NCI-H345 (cell line): ENCODE data around the gene MCEMP1.

Source experiments
- DNase-seq: peaks from one replicate; lab custom pipeline; 2025; lab: John Stamatoyannopoulos, UW

Gene MCEMP1

GRCh38 chr19:7643629-7644549 lies 33.0 kb upstream of the MCEMP1 start:
- peak; percentile 28 for DNase-seq

DNA sequence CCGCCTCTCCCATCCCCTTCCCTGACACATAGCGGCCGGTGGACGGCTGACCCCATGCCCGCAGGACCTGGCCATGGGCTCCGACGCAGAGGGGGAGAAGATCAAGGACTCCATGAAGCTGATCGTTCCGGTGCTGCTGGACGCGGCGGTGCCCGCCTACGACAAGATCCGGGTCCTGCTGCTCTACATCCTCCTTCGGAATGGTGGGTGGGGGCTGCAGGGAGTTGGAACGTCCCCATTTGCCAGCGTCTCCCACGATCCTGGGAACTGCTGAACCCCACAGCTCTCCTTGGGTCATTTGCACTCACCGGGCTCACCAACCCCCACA lies 32.4 kb upstream of the MCEMP1 start:
- no peak for DNase-seq

- DNase-seq, result no peak
Measured at GRCh38 chr19:7645163-7645562, 31.7 kb upstream of the MCEMP1 start.

DNA sequence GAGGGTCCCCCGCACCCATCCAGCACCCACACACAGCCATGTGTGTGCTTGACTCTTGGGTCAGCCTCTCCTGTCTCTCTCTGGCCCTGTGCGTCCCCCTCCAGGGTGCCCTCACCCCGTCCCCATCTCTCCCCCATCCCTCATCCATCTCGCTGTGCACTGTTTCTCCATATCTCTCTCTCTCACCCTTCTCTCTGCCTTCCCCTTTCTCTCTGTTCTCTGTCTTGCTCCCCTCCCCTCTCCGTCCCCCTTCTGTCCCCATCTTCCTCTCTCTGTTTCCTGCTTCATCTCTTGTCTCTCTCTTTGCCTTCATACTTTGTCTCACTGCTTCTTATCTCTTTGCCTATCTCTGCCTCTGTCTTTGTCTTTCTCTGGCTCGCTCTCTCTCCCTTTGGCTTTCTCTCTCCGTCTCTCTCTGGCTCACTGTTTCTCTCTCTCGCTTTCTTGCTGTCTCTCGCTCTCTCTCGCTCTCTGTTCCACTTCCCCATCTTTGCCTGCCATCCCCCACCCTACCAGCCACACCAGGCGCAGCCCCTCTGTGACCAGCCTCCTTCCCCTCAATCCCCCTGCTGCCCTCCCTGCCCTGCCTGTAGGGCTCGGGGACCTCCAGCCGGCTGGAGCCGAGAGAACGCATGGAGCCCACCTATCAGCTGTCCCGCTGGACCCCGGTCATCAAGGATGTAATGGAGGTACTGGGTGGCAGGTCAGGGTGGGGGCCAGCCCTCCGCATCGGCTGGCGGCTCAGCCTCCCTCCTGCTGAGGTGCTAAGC lies 31.0 kb upstream of the MCEMP1 start:
- no peak for DNase-seq

DNA sequence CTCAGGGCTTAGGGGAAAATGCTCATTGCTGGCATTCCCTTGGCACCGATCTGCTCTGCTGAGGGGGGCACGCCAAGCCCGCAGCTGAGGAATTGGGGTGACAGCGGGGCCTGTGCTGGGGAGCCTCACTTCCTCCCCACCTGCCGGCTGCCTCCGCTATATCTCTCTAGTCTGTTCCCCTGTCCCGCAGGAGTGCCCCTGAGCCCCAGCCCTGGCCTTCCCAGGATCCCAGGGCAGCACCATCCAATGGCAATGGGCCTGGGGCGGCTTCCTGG lies 30.5 kb upstream of the MCEMP1 start:
- no peak for DNase-seq

GRCh38 chr19:7647156-7647555 lies 29.7 kb upstream of the MCEMP1 start:
- no peak for DNase-seq

GRCh38 chr19:7648265-7649014 lies 28.4 kb upstream of the MCEMP1 start:
- no peak for DNase-seq

- DNase-seq, result no peak
Measured at GRCh38 chr19:7650148-7650547, 26.7 kb upstream of the MCEMP1 start.

DNA sequence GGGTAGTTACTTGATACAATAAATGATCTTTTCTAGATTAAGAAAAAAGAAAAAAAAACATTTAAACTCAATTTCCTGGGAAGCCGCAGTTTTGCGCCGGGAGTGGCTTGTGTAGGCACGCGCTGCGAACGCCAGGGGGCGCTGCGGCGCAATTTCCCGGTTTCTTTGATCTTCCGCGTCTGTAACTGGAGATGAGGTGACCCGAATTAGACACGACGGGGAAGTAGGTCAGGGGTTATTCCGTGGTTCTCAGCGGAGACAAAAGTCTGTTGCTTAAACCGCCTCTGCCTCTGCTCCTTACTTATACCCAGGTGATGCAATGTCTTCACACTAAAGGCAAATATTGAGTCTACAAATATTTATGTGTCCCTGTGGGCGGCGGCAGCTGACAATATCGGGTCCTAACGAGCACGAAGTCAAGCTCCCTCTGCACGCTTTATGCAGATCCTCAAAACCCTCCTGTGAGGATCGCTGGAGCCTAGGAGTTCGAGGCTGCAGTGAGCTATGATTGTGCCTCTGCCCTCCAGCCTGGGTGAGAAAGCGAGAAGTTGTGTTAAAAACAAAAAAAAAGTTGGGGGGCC lies 24.7 kb upstream of the MCEMP1 start:
- peak; percentile 72 for DNase-seq

- no peak for DNase-seq
Measured at GRCh38 chr19:7654401-7654800, 22.5 kb upstream of the MCEMP1 start.

GRCh38 chr19:7655581-7655980 lies 21.3 kb upstream of the MCEMP1 start:
- DNase-seq, result no peak

DNA sequence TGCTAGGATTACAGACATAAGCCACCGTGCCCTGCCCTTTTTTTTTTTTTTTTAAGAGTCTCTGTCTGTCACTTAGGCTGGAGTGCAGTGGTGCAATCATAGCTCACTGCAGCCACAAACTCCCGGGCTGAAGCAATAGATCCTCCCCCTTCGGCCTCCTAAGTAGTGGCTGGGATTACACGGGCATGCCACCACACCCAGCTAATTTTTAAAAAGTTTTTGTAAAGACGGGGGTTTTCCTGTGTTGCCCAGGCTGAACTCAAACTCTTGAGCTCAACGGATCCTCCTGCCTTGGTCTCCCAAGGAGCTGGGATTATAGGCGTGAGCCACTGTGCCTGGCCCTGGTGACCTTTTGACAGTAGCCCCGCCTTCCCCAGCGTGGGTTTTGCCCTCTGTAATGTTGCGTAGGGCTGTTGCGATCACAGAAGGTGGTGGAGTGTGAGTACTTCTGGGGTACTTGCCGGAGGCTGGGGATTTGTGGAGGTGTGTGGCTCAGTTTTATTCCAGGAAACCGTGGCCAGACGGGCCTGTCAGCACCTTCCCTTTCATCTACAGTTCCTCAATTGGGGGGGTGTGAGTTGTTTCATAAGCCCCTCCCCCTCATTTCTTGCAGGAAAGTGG lies 19.6 kb upstream of the MCEMP1 start:
- DNase-seq, result no peak

DNA sequence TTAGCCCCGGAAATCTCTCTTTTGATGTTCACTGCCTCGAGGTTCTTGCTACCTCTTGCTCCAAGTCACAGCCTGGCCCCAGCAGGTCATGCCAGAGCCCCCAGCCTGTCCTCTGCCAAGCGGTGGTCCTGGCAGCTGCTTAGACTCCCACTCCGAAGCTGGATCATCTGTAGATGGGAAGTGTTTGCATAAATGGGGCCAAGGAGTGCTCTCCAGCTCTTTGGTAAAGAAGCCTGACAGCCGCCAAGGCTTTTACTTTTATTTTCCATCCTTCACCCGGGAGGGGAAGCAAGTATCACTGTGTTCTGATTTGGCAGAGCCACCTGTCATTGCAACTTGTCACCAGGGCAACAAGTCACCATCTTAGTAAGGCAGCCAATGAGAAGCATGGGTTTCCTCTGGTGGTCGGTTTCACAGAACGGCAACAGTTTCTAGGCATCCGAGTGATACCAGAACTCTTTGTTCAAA lies 18.6 kb upstream of the MCEMP1 start:
- DNase-seq, result no peak

DNA sequence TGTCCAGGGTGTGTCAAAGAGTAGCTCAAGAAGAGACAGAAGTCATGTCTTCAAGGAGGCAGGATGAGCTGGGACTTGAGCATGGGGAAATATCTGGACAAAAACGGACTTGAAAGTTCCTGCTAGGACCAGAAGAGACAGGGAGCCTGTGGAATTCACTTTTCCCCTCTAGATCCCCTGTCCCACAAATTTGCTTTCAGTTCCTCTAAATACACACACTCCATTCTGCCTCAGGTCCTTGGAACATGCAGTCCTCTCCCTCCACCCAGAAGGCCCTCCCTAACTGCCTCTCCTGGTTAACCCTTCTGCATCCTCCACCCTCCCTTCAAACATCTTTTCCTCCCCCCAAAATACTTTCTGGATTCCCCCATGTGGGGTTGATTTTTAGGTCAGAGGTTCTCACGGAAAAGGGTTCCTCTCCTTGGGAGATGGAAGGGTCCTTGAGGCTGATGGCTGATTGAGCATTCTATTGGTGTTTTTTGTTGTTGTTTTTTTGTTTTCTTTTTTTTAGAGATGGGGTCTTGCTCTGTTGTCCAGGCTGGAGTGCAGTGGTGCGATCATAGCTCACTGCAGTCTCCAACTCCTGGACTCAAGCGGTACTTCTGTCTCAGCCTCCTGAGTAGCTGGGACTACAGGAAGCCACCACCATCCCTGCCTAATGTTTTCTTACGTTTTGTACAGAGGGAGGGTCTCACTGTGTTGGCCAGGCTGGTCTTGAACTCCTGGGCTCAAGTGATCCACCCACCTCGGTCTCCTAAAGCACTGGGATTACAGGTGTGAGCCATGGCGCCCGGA lies 14.9 kb upstream of the MCEMP1 start:
- DNase-seq, result no peak

GRCh38 chr19:7662657-7663056 lies 14.2 kb upstream of the MCEMP1 start:
- no peak for DNase-seq

- no peak for DNase-seq
Measured at GRCh38 chr19:7663706-7664105, 13.2 kb upstream of the MCEMP1 start.

DNA sequence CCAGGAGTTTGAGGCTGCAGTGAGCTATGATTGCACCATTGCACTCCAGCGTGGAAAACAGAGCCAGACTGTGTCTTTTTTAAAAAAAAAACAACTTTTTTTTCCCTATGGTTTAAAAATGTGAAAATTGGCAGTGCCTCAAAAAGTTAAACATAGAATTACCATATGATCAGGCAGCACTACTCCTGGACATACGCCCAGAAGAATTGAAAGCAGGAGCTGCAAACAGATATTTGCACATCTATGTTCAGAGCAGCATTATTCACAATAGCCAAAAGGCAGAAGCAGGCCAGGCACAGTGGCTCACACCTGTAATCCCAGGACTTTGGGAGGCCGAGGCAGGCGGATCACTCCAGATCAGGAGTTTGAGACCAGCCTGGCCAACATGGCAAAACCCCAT lies 11.8 kb upstream of the MCEMP1 start:
- DNase-seq, result no peak

GRCh38 chr19:7668842-7669241 lies 8.0 kb upstream of the MCEMP1 start, which contains the start of gene RETN:
Gene RETN, plus strand, starts transcription at chr19:7669049. Its CDS starts 278 bp downstream, at chr19:7669327.
- DNase-seq, result no peak

DNA sequence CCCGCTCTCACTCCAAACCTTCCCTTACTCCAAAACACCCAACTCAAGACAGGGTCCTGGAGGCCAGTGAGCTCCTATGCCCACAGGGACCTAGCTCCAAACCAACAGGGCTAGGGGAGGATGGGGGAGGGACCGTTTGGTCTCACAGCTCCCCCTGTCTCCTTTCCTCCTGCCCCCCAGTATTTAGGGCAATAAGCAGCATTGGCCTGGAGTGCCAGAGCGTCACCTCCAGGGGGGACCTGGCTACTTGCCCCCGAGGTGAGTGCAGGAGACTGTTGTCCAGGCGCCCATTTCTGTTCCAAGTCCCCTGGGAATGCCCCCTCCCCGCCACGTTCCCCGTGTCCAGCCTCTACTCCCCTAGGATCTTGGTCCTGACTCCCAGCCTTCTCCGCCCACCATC lies 7.2 kb upstream of the MCEMP1 start:
- DNase-seq, result no peak

- DNase-seq, result no peak
Measured at GRCh38 chr19:7670150-7670783, 6.6 kb upstream of the MCEMP1 start.

GRCh38 chr19:7670790-7671189 lies 6.1 kb upstream of the MCEMP1 start:
- no peak for DNase-seq
